ENCODE data around the gene CLK3.

- no peak for TF ChIP-seq CTCF (IDR thresholded peaks at IDR 0.05; ENCODE audit: low read length)
- no peak for TF ChIP-seq EZH2 (optimal IDR thresholded peaks at IDR 0.05; ENCODE audit: low read depth, low read length)
Measured at GRCh38 chr15:74633781-74634180, 18.1 kb downstream of the CLK3 start.
